H1 (cell line): ENCODE data around the gene ELMO1. TPM values are rescaled to one million over a fixed set of nuclear protein-coding genes. Genes with fewer than 3 reads are reported as not detected.

ENCODE experiments used
- CBX5 ChIP-seq: fragments of 300-800, 300-1000 bp; sonication (generic); IDR thresholded peaks from 2 replicates; pipeline ENCODE4 v1.7.1; 2016; ENCODE audit warnings: antibody characterized with exemption, low read length, low read depth
- CHD2 ChIP-seq: IDR thresholded peaks from 2 replicates; pipeline ENCODE4 v1.6.1; 2012; ENCODE audit warnings: low read length, improper control_type of control experiment
- CHD7 ChIP-seq: fragments of 300-600 bp; sonication (generic); IDR thresholded peaks from 2 replicates; pipeline ENCODE4 v1.7.1; 2012; ENCODE audit warnings: low read length, moderate library complexity, mild to moderate bottlenecking, inconsistent platforms; ENCODE audit not compliant: insufficient replicate concordance
- CTBP2 ChIP-seq: IDR thresholded peaks from 2 replicates; pipeline ENCODE4 v1.7.0; 2011; ENCODE audit warnings: borderline replicate concordance, mild to moderate bottlenecking, moderate library complexity, mixed read lengths, low read length; ENCODE audit not compliant: insufficient read depth, insufficient read length
- POLR2AphosphoS5 ChIP-seq: IDR thresholded peaks from 2 replicates; pipeline ENCODE4 v1.6.1; 2011; ENCODE audit warnings: low read depth, low read length
- RAD21 ChIP-seq, 2 experiments: IDR thresholded peaks in 1 of 2; conservative IDR thresholded peaks in 1 of 2; 2 replicates each; pipeline ENCODE4 v1.6.1; 2011; ENCODE audit warnings: low read depth in 2 of 2, low read length in 2 of 2, improper control_type of control experiment in 1 of 2, inconsistent platforms in 1 of 2, mild to moderate bottlenecking in 1 of 2, moderate library complexity in 1 of 2
- RBBP5 ChIP-seq: IDR thresholded peaks from 2 replicates; pipeline ENCODE4 v1.7.1; 2012; ENCODE audit warnings: low read depth, mild to moderate bottlenecking, inconsistent platforms, low read length, moderate library complexity, borderline replicate concordance
- RFX5 ChIP-seq: IDR thresholded peaks from 2 replicates; pipeline ENCODE4 v1.6.1; 2011; ENCODE audit warnings: low read depth, low read length, improper control_type of control experiment, borderline replicate concordance
- SP2 ChIP-seq: IDR thresholded peaks from 2 replicates; pipeline ENCODE4 v1.6.1; 2012; ENCODE audit warnings: mild to moderate bottlenecking, low read length, inconsistent platforms
- TCF12 ChIP-seq: IDR thresholded peaks from 2 replicates; pipeline ENCODE4 v1.6.1; 2011; ENCODE audit warnings: low read depth, mild to moderate bottlenecking, low read length
- polyA plus RNA-seq, 7 experiments: library from polyadenylated mRNA; depleted of rRNA in 3 of 7; stranded (reverse) in 5 of 7; unstranded in 2 of 7; fragments of >200 nt in 5 of 7; fragments of 200-250 nt in 2 of 7; gene quantifications; 1 replicate in 5 of 7; 2 replicates in 1 of 7; 4 replicates in 1 of 7; pipeline versions ENCODE4 v1.2.1 to v1.2.3, GENCODE V29; 2011 to 2013; ENCODE audit warnings: missing spikeins in 2 of 7, mixed read lengths in 2 of 7
- total RNA-seq: library from RNA; stranded (reverse); fragmentation: NEBNext Ultra II Directional; extraction: Animal tissue kit (Norgen Biotek cat#: 25700); gene quantifications from 2 replicates; pipeline ENCODE4 v1.2.1, GENCODE V29; 2021

The ELMO1 gene
- total and polyA plus RNA-seq, 2 of the 8 experiments (the other 6 are each of a cell fraction or from before 2014, with no cell fraction given): 18.4 to 21.0 TPM

- TF ChIP-seq CHD7: no peak
- no peak for TF ChIP-seq CHD2
- TF ChIP-seq POLR2AphosphoS5: no peak
- TF ChIP-seq CBX5: no peak
- no peak for TF ChIP-seq RFX5
- no peak for TF ChIP-seq RBBP5
- TF ChIP-seq TCF12: no peak
- TF ChIP-seq CTBP2: no peak
- no peak for TF ChIP-seq SP2
- no peak for TF ChIP-seq RAD21 (IDR thresholded peaks at IDR 0.05 in 1 of 2, conservative IDR thresholded peaks at IDR 0.05 in 1 of 2; ENCODE audit: low read depth in 2 of 2, low read length in 2 of 2)
Observed at GRCh38 chr7:37131855-37132254, 316.8 kb downstream of the ELMO1 start (continued).
